HG02571 (cell line): Measurements from ENCODE around the gene CCNT1.
"Not testable (repeated sequence)": the region's sequence is repeated elsewhere in the genome, so short reads cannot be mapped to it uniquely, and the experiment has no call there.

Source experiments
- ATAC-seq: cut with Tn5 transposase; IDR thresholded peaks from one replicate; pipeline ENCODE4 v1.9.1; 2021; ENCODE audit warnings: mild to moderate bottlenecking, moderate library complexity; ENCODE audit not compliant: unreplicated experiment

CCNT1 gene

DNA sequence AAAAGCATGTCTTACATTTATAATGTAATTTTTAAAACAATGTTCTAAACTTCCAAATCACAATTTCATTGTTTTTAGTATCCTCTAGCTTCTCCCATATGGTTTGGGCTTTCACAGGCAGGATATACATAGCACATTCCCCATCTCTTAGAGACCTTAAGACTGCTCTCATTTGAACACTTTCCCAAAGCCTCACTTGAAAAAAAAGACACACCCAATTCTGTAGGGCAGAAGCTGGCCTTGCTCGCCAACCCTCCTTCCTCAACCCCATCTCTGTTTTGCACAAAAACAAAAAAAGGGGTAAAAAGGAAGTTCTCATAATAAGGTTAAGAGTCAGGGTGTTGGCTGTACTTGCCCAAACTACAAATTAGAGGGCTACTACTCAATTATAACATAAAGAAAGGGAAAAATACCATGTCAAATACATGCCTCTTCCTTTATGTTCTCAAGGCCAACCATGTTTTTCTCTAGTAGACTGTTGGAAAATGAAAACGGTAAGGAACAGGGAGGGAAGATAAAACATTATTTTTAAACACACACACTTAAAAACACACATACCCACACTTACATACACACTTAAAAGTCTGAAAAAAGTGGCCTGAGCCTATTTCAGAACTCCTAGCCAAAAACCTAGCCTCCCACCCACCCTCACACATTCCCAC, 24.6 kb downstream of the CCNT1 start:
- no peak for ATAC-seq

DNA sequence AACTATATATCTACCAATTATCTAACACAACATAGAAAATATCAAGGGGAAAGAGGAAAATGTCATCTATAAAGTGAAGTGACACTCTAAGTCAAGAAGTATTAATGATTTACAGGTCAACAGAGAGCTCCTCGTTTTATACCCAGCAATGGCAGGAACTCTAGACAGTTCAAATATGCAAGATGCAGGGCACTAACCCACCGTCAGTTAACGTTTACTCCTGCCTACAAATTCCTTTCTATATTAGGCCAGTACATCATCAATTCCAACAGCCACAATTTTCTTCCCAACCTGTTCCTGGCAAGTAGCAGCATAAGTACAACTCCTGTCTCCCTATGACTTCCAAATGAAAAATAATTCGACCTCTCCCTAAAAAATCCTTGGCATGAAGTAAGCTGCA, 25.5 kb downstream of the CCNT1 start:
- ATAC-seq = no peak

DNA sequence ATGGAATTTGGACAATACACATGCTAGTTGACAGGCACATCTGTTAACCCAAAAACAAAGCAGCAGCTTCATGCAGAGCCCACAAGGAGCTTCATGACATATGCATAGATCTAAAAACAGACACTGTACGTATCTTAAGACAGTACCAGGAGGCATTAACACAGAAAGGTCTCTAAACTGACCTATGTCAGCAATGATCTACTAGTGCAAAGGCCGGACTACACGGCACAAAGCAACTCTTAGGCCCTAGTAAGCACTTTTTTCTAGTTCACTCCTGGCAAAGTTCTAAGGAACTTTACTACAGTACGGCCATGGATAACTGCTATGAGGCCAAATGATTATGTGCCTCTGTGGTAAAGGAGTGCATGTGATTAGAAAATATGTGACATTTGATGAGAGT, 26.1 kb downstream of the CCNT1 start:
- ATAC-seq = no peak

DNA sequence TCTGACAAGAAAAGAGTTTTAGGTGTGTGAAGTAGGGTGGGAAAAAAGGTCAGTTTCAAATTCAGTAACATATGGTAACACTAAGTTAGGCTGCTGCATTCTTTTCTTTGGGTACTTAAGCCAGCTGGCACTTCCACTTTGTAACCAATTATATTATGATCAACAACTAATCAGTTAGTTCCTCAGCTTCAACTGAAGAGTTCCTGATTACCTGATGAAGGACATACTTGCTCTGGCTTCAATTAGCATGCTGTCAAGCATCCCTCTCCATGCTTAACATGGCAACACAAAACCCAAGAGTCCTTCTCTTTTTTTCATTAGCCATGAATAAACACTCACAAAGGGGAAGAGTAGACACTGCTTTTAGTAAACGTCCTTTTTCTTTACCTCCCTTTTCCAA, 27.7 kb downstream of the CCNT1 start:
- ATAC-seq = no peak

DNA sequence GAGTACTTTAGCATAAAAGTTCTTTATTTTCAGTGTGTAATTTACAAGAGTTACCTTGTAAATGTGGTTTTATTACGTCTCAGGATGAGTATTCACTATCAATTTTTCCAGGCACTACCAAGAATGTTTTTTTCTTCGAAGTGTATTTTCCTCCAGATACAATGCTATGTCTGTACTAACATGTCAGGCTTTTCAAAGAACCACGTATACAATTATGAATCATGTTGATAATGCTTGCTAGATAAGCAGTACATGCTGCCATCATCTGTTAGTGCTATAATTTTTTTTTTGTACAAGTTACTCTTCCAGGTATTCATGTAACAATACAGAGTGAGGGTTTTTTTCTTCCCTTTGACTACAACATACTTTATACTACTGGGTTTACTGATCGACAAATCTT, 28.9 kb downstream of the CCNT1 start:
- no peak for ATAC-seq

DNA sequence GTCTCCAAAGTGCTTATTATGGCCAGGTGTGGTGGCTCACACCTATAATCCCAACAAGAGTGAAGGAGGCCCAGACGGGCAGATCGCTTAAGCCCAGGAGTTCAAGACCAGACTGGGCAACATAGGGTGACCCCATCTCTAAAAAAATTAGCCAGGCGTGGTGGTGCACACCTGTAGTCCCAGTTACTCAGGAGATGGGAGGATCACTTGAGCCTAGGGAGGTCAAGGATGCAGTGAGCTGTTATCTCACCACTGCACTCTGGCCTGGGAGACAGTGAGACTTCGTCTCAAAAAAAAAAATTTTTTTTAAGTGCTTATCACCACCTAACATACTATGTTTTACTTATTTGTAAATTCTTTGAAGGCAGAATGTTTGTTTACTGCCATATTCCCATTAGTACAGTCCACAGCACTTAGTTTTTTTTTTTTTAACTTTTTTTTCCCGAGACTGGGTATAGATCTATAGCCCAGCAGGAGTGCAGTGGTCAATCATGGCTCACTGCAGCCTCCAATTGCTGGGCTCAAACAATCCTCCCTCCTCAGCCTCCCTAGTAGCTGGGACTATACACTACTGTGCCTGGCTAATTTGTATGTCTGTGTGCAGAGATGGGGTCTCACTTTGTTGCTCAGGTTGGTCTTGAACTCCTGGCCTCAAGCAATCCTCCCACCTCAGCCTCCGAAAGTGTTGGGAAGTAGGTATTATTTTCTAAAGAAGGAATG, 29.7 kb downstream of the CCNT1 start:
- no peak for ATAC-seq

DNA sequence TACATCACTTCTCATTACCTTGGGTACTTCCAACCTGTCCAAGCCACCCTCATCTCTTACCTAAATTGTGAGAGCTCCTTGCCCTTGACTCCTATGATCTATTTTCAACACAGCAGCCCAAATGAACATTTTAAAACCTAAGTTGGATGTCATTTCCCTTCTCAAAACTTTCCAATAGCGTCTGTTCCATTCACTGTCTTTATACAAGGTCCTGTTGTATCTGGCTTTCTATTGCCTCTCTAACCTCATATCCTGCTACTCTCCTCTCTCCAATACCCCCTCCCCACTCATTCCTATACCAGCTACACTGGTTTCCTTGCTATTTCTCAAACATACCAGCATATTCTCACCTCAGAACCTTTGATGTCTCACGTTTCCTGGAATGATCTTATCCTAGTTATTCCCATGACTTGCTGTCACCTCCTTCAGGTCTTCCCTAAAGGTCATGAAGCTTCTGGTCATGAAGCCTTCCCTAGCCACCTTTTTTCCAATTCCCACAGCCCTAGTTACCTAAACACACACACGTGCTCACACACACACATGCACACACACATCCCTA, 30.4 kb downstream of the CCNT1 start:
- ATAC-seq = no peak

DNA sequence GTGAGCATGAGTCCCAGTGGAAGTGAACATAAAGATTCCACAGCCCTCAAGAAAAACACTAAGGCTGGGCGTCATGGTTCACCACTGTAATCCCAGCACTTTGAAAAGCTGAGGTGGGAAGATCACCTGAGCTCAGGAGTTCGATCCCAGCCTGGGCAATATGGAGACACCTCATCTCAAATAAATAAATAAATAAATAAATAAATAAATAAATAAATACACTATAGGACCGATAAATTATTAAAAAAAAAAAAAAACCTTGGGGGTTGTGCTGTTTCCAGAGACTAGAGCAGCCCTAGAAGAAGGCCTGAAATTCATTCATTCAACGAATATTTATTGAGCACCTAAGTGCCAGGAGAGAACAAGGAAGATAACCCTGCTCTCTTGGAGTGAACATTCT, 33.0 kb downstream of the CCNT1 start:
- ATAC-seq = no peak

DNA sequence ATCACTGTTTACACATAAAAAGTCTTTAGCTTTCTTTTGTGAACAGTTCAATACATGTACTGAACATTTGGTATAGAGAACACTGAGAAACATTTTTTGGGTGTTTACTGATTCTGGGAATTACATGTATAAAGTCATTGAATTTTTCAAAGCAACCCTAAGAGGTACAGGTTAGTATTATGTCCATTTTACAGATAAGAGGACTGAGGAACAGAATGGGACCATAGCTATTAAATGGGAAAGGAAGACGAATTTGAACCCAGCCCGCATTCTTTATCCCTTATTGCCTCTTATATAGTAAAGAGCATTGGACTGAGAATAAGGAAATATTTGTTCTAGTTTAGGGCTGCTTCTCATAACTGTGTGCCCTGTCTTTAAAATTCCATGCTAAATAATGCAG, 33.6 kb downstream of the CCNT1 start:
- no peak for ATAC-seq

DNA sequence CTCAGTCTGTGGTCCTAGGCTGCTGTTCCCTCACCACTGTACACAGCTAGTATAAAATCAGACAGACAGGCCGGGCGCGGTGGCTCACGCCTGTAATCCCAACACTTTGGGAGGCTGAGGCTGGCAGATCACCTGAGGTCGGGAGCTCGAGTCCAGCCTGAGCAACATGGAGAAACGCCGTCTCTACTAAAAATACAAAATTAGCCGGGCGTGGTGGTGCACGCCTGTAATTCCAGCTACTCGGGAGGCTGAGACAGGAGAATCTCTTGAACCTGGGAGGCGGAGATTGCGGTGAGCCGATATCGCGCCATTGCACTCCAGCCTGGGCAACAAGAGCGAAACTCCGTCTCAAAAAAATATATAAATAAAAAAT, 34.0 kb downstream of the CCNT1 start:
- not testable (repeated sequence) for ATAC-seq

DNA sequence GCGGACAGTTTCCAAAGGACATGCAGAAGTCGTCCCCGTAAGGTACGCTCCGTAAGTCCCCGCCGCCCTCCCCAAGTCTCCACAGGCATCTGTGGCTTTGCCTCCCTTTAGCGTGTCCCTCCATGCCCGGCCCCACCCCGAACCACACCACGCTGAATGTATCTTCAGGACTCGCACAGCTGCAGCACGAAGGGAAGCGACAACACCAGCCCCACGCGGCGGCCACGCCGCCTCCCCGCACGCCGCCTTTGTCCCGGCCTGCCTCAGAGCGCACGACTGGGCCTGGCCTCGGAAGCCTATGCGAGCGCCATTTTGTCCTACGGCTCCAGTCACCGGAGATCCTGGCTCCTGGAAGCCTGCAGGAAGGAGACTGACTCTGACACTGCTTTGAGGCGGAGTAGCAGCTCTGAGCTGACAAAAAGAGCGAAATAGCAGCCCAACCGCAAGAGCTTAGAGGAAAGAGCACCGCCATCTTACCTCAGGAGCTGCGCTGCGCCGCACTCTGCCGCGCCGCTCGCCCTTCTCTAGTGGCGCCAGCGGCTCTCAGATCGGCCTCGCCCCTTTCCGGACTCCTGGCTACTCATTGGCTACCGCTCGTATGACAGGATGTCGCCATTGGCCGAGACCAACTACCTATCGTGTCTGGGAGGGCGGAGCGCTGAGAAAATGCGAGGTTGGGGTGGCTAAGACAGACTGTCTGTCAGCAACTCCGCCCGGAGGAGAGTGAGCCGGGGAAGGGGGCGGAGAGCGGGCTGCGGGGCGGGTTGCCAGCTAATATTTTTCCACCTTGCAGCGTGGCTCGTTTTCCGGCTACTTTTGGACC, 34.6 kb downstream of the CCNT1 start, which contains the start of gene KANSL2:
Gene KANSL2, minus strand, starts transcription at position 529 of the 823 bp plus-strand sequence. CDS start 606 bp downstream, outside the sequence.
- peak; percentile 99 for ATAC-seq

DNA sequence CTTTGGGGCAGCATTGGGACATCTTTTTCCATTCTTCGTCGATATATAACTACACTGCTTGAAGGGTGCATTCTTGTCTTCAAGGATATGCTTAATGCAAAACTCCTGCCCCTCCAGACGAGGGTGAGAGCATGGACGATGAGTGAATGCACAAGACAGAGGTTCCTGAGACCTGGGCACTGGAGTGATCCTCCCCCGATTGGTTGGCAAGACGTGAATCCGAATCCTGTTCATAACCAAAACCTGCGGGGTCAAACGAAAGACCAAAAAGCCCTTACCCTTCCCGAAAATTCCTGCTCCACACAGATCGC, 35.2 kb downstream of the CCNT1 start:
- ATAC-seq = no peak

DNA sequence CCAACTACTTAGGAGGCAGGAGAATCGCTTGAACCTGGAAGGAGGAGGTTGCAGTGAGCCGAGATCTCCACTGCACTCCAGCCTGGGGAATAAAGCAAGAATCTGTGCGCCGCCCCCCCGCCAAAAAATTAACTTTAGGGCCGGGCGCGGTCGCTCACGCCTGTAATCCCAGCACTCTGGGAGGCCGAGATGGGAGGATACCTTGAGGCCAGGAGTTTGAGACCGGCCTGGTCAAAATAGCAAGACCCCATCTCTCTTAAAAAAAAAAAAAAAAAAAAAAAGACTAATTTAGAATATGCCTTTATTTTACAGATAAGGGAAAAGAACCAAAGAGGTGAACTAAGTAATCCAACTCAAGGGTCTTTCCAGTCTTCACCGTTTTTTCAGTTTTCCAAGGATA, 35.6 kb downstream of the CCNT1 start:
- no peak for ATAC-seq

DNA sequence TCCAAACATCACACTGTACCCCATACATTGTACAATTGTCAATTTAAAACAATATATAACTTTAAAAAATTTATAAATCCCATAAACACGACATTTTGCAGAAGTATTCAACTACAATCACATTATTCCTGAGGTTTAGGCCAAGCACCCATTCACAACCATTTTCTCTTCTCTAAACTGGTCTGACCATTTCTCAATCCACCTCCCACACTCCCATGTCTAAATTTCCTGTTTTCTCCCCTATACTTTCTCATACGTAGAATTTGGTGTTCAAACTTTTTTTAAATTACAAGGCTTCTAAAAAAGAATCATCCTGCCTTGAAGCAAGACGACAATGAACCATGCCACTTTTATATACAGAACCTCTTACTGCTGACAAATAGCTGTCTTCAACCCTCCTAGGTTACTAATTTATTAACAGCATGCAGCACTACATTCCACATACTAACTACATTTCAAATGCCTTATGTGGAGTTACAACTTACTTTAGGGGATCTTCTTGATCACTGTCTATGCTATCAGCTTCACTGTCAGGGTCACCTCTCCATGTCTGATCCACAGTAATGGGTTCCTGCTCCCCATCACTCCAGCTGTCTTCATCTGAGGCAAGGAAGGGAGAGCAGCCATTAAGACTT, 37.8 kb downstream of the CCNT1 start:
- ATAC-seq = no peak

DNA sequence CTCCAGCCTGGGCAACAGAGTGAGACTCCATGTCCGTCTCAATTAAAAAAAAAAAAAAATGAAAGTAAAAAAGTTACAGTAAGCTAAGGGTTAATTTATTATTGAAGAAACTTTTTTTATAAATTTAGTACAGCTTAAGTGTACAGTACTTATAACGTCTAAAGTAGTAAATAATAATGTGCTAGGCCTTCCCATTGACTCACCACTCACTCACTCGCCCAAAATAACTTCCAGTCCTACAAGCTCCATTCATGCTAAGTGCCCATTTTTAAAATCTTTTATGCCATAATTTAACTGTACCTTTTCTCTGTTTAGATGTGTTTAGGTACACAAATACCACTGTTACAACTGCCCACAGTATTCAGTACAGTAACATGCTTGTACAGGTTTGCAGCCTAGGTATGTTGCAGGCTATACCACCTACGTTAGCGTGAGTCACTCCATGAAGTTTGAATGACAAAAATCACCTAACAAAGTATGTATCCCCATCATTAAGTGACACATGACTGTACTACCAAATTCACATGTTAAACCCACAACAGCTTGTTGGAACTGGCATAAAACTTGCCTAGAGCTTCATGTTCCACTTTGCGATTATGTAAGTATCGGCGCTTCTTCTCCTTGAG, 45.2 kb downstream of the CCNT1 start:
- no peak for ATAC-seq

DNA sequence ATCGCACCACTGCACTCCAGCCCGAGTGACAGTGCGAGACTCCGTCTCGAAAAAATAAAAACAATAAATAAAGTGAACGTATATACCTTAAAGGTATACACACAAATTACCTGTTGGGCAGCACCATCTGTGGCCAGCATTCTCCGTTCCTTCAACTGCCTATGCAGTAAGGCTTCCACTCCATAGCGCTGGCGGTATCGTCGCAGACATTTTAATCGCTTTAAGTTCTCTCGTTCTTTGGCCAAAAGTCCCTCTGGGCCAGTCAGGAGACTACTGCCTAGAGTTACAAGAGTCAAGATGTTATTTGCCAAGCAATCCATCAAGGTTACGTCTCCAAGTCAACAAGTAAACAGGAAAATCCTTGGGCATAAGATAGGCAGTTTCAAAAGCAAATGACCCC, 47.5 kb downstream of the CCNT1 start:
- no peak for ATAC-seq

DNA sequence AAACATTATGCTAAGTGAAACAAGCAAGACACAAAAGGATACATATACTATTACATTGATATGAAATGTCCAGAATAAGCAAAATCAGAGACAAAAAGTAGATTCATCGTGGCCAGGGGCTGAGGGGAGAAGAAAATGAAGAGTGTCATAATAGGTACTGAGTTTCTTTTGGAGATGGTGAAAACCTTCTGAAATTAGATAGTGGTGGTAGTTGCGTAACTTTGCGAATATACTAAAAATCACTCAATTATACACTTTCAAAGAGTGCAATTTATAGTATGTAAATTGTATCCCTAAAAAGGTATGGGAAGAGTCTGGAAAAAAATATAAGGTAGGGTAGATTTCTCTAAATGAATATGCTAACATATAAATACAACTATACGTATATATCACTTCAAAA, 56.6 kb downstream of the CCNT1 start:
- no peak for ATAC-seq

DNA sequence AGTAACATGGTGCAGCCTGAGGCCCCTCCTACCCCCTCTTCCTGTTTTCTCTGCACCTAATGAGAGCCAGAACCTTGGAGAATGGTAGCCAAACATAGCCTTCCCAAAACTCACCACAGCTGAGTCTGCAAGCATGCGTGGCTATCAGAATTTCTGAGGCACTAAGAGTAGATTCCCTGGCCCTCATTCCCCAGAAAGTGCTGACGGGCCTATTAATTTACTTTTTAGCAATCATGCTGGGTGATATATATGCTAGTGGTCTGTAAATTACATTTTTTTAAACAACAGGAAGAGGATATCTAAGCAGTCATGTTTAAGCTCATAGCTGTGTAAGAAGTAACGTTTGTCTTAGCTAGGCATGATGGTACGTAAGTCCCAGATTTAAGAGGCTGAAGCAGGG, 64.8 kb downstream of the CCNT1 start:
- ATAC-seq = no peak

DNA sequence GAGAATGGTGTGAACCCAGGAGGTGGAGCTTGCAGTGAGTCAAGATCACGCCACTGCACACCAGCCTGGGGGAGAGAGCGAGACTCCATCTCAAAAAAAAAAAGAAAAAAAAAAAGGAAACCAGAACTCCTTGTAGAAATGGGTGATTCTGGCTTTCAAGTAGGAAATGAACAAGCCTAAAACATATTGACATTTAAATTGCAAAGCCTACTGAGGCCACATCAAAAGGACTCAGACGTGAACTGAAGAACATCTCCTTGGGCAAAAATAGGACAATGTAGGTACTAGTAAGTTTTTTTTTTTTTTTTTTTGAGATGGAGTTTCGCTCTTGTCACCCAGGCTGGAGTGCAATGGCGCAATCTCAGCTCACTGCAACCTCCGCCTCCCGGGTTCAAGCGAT, 71.2 kb downstream of the CCNT1 start:
- not testable (repeated sequence) for ATAC-seq

DNA sequence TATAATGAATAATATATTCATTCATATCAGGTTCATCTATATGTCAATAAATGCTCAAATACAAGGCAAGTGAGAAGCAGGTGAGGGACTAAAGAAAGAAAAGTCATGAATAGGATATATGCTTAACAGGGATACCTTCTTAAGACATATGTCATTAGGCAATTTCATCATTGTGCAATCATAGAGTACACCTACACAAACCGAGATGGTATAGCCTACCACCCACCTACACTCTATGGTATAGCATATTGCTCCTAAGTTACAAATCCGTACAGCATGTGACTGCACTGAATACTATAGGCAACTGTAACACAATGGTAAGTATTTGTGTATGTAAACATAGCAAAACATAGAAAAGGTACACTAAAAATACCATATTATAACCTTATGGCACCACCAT, 73.5 kb downstream of the CCNT1 start:
- no peak for ATAC-seq
